GM12878 (cell line): ENCODE data around the gene CD200R1. TPM values are rescaled to one million over a fixed set of nuclear protein-coding genes. Genes with fewer than 3 reads are reported as not detected.
A peak's percentile ranks its signal among the peaks of the same experiment; 100 is the strongest.

ENCODE experiments used
- ATAC-seq: fragments of 200-7000 bp; cut with Tn5 transposase; 3 replicates; pipeline ENCODE4 v1.9.1; 2020; ENCODE audit warnings: mild to moderate bottlenecking, moderate library complexity
- BruUV-seq: library from RNA; stranded (reverse); fragments of 400-500 nt; replicated peaks from 2 replicates; lab custom pipeline; 2021; lab: Mats Ljungman, UMichigan
- CTCF ChIA-PET: fragments of 300-600 bp; sonication (Branson Sonifier 250); formaldehyde crosslinking; extraction: SDS; loops from one replicate; lab custom pipeline; 2021; ENCODE audit warnings: inconsistent platforms; lab: Yijun Ruan, JAX
- POLR2A ChIA-PET: fragments of 350-600 bp; formaldehyde crosslinking; extraction: SDS; loops from one replicate; lab custom pipeline; 2021; ENCODE audit warnings: inconsistent platforms; lab: Charles Lee
- RAD21 ChIA-PET: fragments of 300-600 bp; sonication (Branson Sonifier 250); formaldehyde crosslinking; loops from one replicate; lab custom pipeline; 2023; ENCODE audit warnings: antibody characterized with exemption; ENCODE audit not compliant: unreplicated experiment; lab: Charles Lee
- SMC1A ChIA-PET: fragments of 300-600 bp; sonication (Branson Sonifier 250); formaldehyde crosslinking; loops from one replicate; lab custom pipeline; 2023; ENCODE audit not compliant: unreplicated experiment, uncharacterized antibody; lab: Charles Lee
- DNase-seq: peaks from one replicate; pipeline ENCODE4 v3.0.0-alpha.2; 2011; ENCODE audit warnings: low read depth, low spot score
- FAIRE-seq: peaks from 3 replicates; lab custom pipeline; 2011; peaks lifted over from hg19 to GRCh38; lab: Jason Lieb, UNC
- H2AFZ ChIP-seq: 2 replicates; pipeline ENCODE4 v1.6.0; 2011; ENCODE audit warnings: low read depth, low read length, control low read depth; ENCODE audit not compliant: control insufficient read depth
- H3K27ac ChIP-seq: 2 replicates; pipeline ENCODE4 v1.5.1; 2011; ENCODE audit warnings: control low read depth; ENCODE audit not compliant: control insufficient read depth, insufficient read depth
- H3K27me3 ChIP-seq, 2 experiments: replicated peaks in 1 of 2; 2 replicates each; pipeline versions ENCODE4 v1.6.0 to v1.6.1; 2011; ENCODE audit warnings: low read length in 1 of 2; ENCODE audit not compliant: control insufficient read depth in 2 of 2, insufficient read depth in 2 of 2
- H3K36me3 ChIP-seq, 2 experiments: 2 replicates each; pipeline ENCODE4 v1.5.1; 2011; ENCODE audit warnings: low read length in 1 of 2; ENCODE audit not compliant: control insufficient read depth in 2 of 2, insufficient read depth in 2 of 2
- H3K4me1 ChIP-seq: 2 replicates; pipeline ENCODE4 v1.6.1; 2011; ENCODE audit warnings: mild to moderate bottlenecking, low read length, moderate library complexity, mixed read lengths; ENCODE audit not compliant: control insufficient read depth, insufficient read depth
- H3K4me2 ChIP-seq: 2 replicates; pipeline ENCODE4 v1.6.0; 2011; ENCODE audit warnings: control low read depth; ENCODE audit not compliant: control insufficient read depth, insufficient read depth
- H3K4me3 ChIP-seq: fragments of 200-600 bp; sonication (generic); 2 replicates; pipeline ENCODE4 v1.5.1; 2016
- H3K79me2 ChIP-seq: 2 replicates; pipeline ENCODE4 v1.6.0; 2011; ENCODE audit warnings: low read length; ENCODE audit not compliant: control insufficient read depth, insufficient read depth
- H3K9ac ChIP-seq: 2 replicates; pipeline ENCODE4 v1.8.0; 2011; ENCODE audit warnings: low read length, control low read depth, mixed read lengths; ENCODE audit not compliant: control insufficient read depth, insufficient read depth
- H3K9me3 ChIP-seq: replicated peaks from 3 replicates; pipeline ENCODE4 v1.5.1; 2011; ENCODE audit warnings: mild to moderate bottlenecking, low read length; ENCODE audit not compliant: control insufficient read depth, insufficient read depth
- H4K20me1 ChIP-seq: 2 replicates; pipeline ENCODE4 v1.6.0; 2011; ENCODE audit not compliant: control insufficient read depth, insufficient read depth
- BACH1 ChIP-seq: fragments of 450-650 bp; IDR thresholded peaks from 2 replicates; pipeline ENCODE4 v1.6.1; 2017; ENCODE audit warnings: mild to moderate bottlenecking, borderline replicate concordance
- CREB1 ChIP-seq: IDR thresholded peaks from 2 replicates; pipeline ENCODE4 v1.6.1; 2012; ENCODE audit warnings: low read depth, mild to moderate bottlenecking, inconsistent platforms
- E2F8 ChIP-seq: fragments of 450-650 bp; IDR thresholded peaks from 2 replicates; pipeline ENCODE4 v1.6.1; 2018; ENCODE audit warnings: mild to moderate bottlenecking, low read depth, moderate library complexity; ENCODE audit not compliant: partially characterized antibody
- FOXK2 ChIP-seq: fragments of 450-650 bp; IDR thresholded peaks from 2 replicates; pipeline ENCODE4 v1.6.1; 2017; ENCODE audit warnings: mild to moderate bottlenecking, moderate library complexity
- GATAD2B ChIP-seq: fragments of 450-650 bp; conservative IDR thresholded peaks from 2 replicates; pipeline ENCODE4 v1.6.1; 2017; ENCODE audit warnings: low read depth, mild to moderate bottlenecking, moderate library complexity
- HDGF ChIP-seq: fragments of 450-650 bp; IDR thresholded peaks from 2 replicates; pipeline ENCODE4 v1.6.1; 2016; ENCODE audit warnings: antibody characterized with exemption
- MEF2A ChIP-seq: IDR thresholded peaks from 2 replicates; pipeline ENCODE4 v1.6.1; 2011; ENCODE audit warnings: low read depth, mild to moderate bottlenecking, low read length, moderate library complexity; ENCODE audit not compliant: insufficient read depth
- PAX8 ChIP-seq: fragments of 450-650 bp; IDR thresholded peaks from 2 replicates; pipeline ENCODE4 v1.6.1; 2017; ENCODE audit warnings: mild to moderate bottlenecking, moderate library complexity
- RFX5 ChIP-seq: IDR thresholded peaks from 2 replicates; pipeline ENCODE4 v1.6.1; 2011; ENCODE audit warnings: low read depth, low read length, improper control_type of control experiment
- SIN3A ChIP-seq: IDR thresholded peaks from 2 replicates; pipeline ENCODE4 v1.6.1; 2012; ENCODE audit warnings: low read depth, low read length, improper control_type of control experiment
- SIX5 ChIP-seq: IDR thresholded peaks from 2 replicates; pipeline ENCODE4 v1.6.1; 2011; ENCODE audit warnings: mild to moderate bottlenecking, low read depth, low read length, moderate library complexity; ENCODE audit not compliant: severe bottlenecking
- SMAD1 ChIP-seq: fragments of 450-650 bp; IDR thresholded peaks from 2 replicates; pipeline ENCODE4 v1.6.1; 2018; ENCODE audit warnings: mild to moderate bottlenecking, low read depth; ENCODE audit not compliant: partially characterized antibody
- SREBF2 ChIP-seq: IDR thresholded peaks from 2 replicates; pipeline ENCODE4 v1.6.1; 2012; ENCODE audit warnings: mild to moderate bottlenecking, low read length
- ZNF207 ChIP-seq: fragments of 450-650 bp; IDR thresholded peaks from 2 replicates; pipeline ENCODE4 v1.6.1; 2014; ENCODE audit warnings: antibody characterized with exemption, mild to moderate bottlenecking, borderline replicate concordance
- ZNF592 ChIP-seq: fragments of 450-650 bp; IDR thresholded peaks from 2 replicates; pipeline ENCODE4 v1.6.1; 2017; ENCODE audit warnings: mild to moderate bottlenecking, moderate library complexity
- WGBS: methylation state at CpG from one replicate; pipeline ENCODE4 v1.1.6; 2016; ENCODE audit warnings: low lambda C conversion rate; ENCODE audit not compliant: insufficient replicate concordance, insufficient coverage; ENCODE audit errors: missing lambda C conversion rate; 5-methylcytosine and 5-hydroxymethylcytosine counted together
- in situ Hi-C: fragments of 300-500 bp; cut with MboI; formaldehyde crosslinking; loops from 9 replicates; pipeline ENCODE4 v1.14.3; 2018; ENCODE audit warnings: mixed read lengths
- intact Hi-C: fragments of 100-400 bp; cut with micrococcal nuclease; formaldehyde crosslinking; loops from one replicate; pipeline ENCODE4 v1.14.2; 2022; ENCODE audit not compliant: unreplicated experiment
- polyA plus RNA-seq, 11 experiments: library from polyadenylated mRNA; depleted of rRNA in 4 of 11; unstranded in 6 of 11; stranded (reverse) in 5 of 11; fragments of >200 nt; fragmentation: Nextera tagmentation in 4 of 11; fragmentation: Illumina TruSeq in 1 of 11; extraction: Ambion mirVana in 4 of 11; extraction: Trizol in 1 of 11; gene quantifications; 1 replicate in 1 of 11; 2 replicates in 10 of 11; pipeline versions ENCODE4 v1.2.1 to v1.2.3, GENCODE V29; 2011 to 2016; ENCODE audit warnings: inconsistent platforms in 2 of 11, missing spikeins in 2 of 11, low read depth in 1 of 11
- total RNA-seq, 4 experiments: library from RNA; depleted of rRNA in 3 of 4; stranded (reverse); fragments of >200 nt in 3 of 4; fragmentation: Illumina TruSeq in 1 of 4; extraction: Trizol in 1 of 4; gene quantifications; 2 replicates each; pipeline versions ENCODE4 v1.2.1 to v1.2.3, GENCODE V29; 2013 to 2021
- TF ChIP-seq, protein P1 (sequence below): fragments of 450-650 bp; IDR thresholded peaks from 2 replicates; pipeline ENCODE4 v1.6.1; 2017; ENCODE audit warnings: mild to moderate bottlenecking, low read depth, inconsistent platforms; ENCODE audit not compliant: poor library complexity, severe bottlenecking

CD200R1 gene
- total and polyA plus RNA-seq, 10 of the 15 experiments (the other 5 are each of a cell fraction or from before 2014, with no cell fraction given), result 0.15 to 1.1 (median 0.88) TPM

DNA sequence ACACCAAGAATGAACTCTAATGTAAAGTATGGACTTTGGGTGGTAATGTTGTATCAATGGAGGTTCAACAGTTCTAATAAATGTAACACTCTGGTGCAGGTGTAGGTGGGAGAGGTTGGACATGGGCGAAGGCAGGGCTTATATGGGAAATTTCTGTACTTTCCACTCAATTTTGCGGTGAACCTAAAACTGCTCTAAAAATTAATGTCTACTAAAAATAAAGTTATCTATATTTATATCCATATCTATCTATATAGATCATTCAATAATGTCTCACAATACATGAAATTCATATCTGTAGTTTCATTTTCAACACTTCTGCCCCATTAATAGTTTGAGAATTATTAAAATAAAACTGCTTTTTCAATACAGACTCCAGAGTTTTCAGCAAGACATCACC, 49.3 kb downstream of the CD200R1 start:
- Histone ChIP-seq H3K4me1 (no peaks in the 10 kb centered on the region; the same call in none of the 2 replicates), H3K27me3 (no peaks in the 10 kb centered on the region), H3K4me3 (peak overlapping the region; percentile 28; the same call in 1 of the 2 replicates), H3K9ac (no peak overlapping the region), H3K79me2 (no peaks in the 10 kb centered on the region), H3K4me2 (peak overlapping the region; percentile 52), H3K9me3 (no peaks in the 10 kb centered on the region; the same call in 2 of the 3 replicates), H3K27ac (peak overlapping the region; percentile 27), H4K20me1 (no peaks in the 10 kb centered on the region), H3K36me3 (no peaks in the 10 kb centered on the region), H2AFZ (no peak overlapping the region; the same call in 1 of the 2 replicates)
- 2% methylated on average over 2 of the region's 2 CpGs for WGBS
- in situ Hi-C loops (no loop called here), intact Hi-C loops (loop anchor here (5.0 kb wide), 1 partner anchor 47 kb away; no protein-coding TSS in a partner anchor)
- ChIA-PET CTCF (interaction anchor here (1.6 to 1.7 kb wide), 2 partner anchors 25 to 47 kb away, joined by 4 to 5 read pairs; no protein-coding TSS in a partner anchor), RAD21 (interaction anchor here (1.8 kb wide), 1 partner anchor 18 kb away, joined by 7 read pairs; no protein-coding TSS in a partner anchor), SMC1A (interaction anchor here (1.5 to 2.4 kb wide), 4 partner anchors 18 to 55 kb away, joined by 4 to 10 read pairs (median 5); no protein-coding TSS in a partner anchor), POLR2A (no interaction called here)
- no TSS peak for BruUV-seq
- peak; percentile 64 for ATAC-seq
- DNase-seq, result no peak
- no peak for FAIRE-seq
- TF ChIP-seq, protein P1, sequence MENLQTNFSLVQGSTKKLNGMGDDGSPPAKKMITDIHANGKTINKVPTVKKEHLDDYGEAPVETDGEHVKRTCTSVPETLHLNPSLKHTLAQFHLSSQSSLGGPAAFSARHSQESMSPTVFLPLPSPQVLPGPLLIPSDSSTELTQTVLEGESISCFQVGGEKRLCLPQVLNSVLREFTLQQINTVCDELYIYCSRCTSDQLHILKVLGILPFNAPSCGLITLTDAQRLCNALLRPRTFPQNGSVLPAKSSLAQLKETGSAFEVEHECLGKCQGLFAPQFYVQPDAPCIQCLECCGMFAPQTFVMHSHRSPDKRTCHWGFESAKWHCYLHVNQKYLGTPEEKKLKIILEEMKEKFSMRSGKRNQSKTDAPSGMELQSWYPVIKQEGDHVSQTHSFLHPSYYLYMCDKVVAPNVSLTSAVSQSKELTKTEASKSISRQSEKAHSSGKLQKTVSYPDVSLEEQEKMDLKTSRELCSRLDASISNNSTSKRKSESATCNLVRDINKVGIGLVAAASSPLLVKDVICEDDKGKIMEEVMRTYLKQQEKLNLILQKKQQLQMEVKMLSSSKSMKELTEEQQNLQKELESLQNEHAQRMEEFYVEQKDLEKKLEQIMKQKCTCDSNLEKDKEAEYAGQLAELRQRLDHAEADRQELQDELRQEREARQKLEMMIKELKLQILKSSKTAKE, result no peak
- no peak for TF ChIP-seq ZNF207
- no peak for TF ChIP-seq GATAD2B
- no peak for TF ChIP-seq ZNF592
- no peak for TF ChIP-seq HDGF
- no peak for TF ChIP-seq PAX8
- no peak for TF ChIP-seq FOXK2
- no peak for TF ChIP-seq SREBF2
- no peak for TF ChIP-seq SMAD1
- no peak for TF ChIP-seq BACH1
- no peak for TF ChIP-seq E2F8
- no peak for TF ChIP-seq SIX5
- TF ChIP-seq SIN3A, result no peak
- no peak for TF ChIP-seq CREB1
- no peak for TF ChIP-seq RFX5
- TF ChIP-seq MEF2A, result peak; percentile 95
